OCI-LY1 (cell line): ENCODE measurements around the gene ZFPM1.

ENCODE experiments used
- H2AFZ ChIP-seq: fragments of 200-600 bp; sonication (generic), shearing (Covaris generic); 2 replicates; pipeline ENCODE4 v1.6.0; 2014; ENCODE audit warnings: antibody characterized with exemption, mild to moderate bottlenecking, low read length
- H3F3A ChIP-seq: fragments of 200-600 bp; sonication (generic), shearing (Covaris generic); 2 replicates; pipeline ENCODE4 v1.6.0; 2014; ENCODE audit warnings: mild to moderate bottlenecking, antibody characterized with exemption, low read length, moderate library complexity; ENCODE audit not compliant: insufficient read depth
- H3K27ac ChIP-seq: fragments of 200-600 bp; sonication (generic); 2 replicates; pipeline ENCODE4 v1.5.1; 2014; ENCODE audit warnings: low read length, mixed run types, mild to moderate bottlenecking, low read depth; ENCODE audit not compliant: poor library complexity, severe bottlenecking
- H3K27me3 ChIP-seq: fragments of 200-600 bp; sonication (generic); 2 replicates; pipeline ENCODE4 v1.6.0; 2014; ENCODE audit warnings: antibody characterized with exemption, mild to moderate bottlenecking, low read length, moderate library complexity; ENCODE audit not compliant: insufficient read depth
- H3K36me3 ChIP-seq: fragments of 200-600 bp; sonication (generic); 2 replicates; pipeline ENCODE4 v1.6.1; 2014; ENCODE audit warnings: mild to moderate bottlenecking, antibody characterized with exemption, low read length, moderate library complexity, mixed read lengths; ENCODE audit not compliant: insufficient read depth
- H3K4me1 ChIP-seq: fragments of 200-600 bp; sonication (generic); 2 replicates; pipeline ENCODE4 v1.5.1; 2014; ENCODE audit warnings: mild to moderate bottlenecking, low read length, moderate library complexity; ENCODE audit not compliant: insufficient read depth, severe bottlenecking
- H3K4me2 ChIP-seq: fragments of 200-600 bp; sonication (generic), shearing (Covaris generic); 2 replicates; pipeline ENCODE4 v1.6.1; 2014; ENCODE audit warnings: low read length
- H3K4me3 ChIP-seq: fragments of 200-600 bp; sonication (generic); 2 replicates; pipeline ENCODE4 v1.5.1; 2014; ENCODE audit warnings: low read length, low read depth, mild to moderate bottlenecking, mixed read lengths; ENCODE audit not compliant: poor library complexity, severe bottlenecking
- H3K79me2 ChIP-seq: fragments of 200-600 bp; shearing (Covaris generic); 2 replicates; pipeline ENCODE4 v1.6.1; 2016; ENCODE audit warnings: mixed run types, low read length, mixed read lengths; ENCODE audit not compliant: insufficient read depth
- H3K9ac ChIP-seq: fragments of 200-600 bp; sonication (generic), shearing (Covaris generic); 2 replicates; pipeline ENCODE4 v1.6.1; 2014; ENCODE audit warnings: mild to moderate bottlenecking, low read length, mixed read lengths
- H3K9me2 ChIP-seq: fragments of 200-600 bp; sonication (generic), shearing (Covaris generic); 2 replicates; pipeline ENCODE4 v1.6.1; 2014; ENCODE audit warnings: low read depth, mild to moderate bottlenecking, low read length, mixed read lengths
- H3K9me3 ChIP-seq: fragments of 200-600 bp; shearing (Covaris generic); 2 replicates; pipeline ENCODE4 v1.6.1; 2014; ENCODE audit warnings: low read length, mixed read lengths
- H4K20me1 ChIP-seq: fragments of 200-600 bp; sonication (generic), shearing (Covaris generic); 2 replicates; pipeline ENCODE4 v1.6.0; 2016; ENCODE audit warnings: mild to moderate bottlenecking, low read length; ENCODE audit not compliant: insufficient read depth
- CTCF ChIP-seq: fragments of 200-600 bp; sonication (generic), shearing (Covaris generic); IDR thresholded peaks from 2 replicates; pipeline ENCODE4 v1.5.1; 2017; ENCODE audit warnings: mild to moderate bottlenecking, antibody characterized with exemption, low read length, moderate library complexity, mixed read lengths
- EZH2 ChIP-seq: fragments of 200-600 bp; sonication (generic), shearing (Covaris generic); IDR thresholded peaks from 2 replicates; pipeline ENCODE4 v1.8.0; 2017; ENCODE audit warnings: borderline replicate concordance, mixed run types, mild to moderate bottlenecking, antibody characterized with exemption, low read length, moderate library complexity, mixed read lengths

ZFPM1 gene

DNA sequence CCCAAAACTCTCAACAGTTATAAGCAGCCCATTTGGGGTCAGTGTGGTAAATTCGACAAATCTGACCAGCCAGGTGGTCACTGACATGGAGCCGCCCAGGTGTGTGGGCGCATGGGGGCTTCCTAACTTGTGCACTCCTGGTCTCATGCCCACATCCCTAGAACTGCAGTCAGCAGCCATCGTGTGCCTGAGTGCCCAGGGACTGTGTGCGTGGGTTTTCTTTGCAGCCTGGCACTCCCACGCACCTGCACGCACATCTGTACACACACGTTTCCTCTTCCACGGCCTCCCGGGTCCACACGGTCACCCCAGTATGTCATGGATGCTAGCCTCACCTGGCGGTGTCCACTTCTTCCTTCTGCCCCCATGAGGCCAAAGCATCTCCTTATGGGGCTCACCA lies 78.3 kb downstream of the ZFPM1 start:
- peaks cover 4% of the 10 kb centered on the region; the same call in 1 of the 2 replicates for H3K36me3 ChIP-seq
- H4K20me1 ChIP-seq, result no peaks in the 10 kb centered on the region
- H3K4me1 ChIP-seq, result peaks cover 6% of the 10 kb centered on the region

DNA sequence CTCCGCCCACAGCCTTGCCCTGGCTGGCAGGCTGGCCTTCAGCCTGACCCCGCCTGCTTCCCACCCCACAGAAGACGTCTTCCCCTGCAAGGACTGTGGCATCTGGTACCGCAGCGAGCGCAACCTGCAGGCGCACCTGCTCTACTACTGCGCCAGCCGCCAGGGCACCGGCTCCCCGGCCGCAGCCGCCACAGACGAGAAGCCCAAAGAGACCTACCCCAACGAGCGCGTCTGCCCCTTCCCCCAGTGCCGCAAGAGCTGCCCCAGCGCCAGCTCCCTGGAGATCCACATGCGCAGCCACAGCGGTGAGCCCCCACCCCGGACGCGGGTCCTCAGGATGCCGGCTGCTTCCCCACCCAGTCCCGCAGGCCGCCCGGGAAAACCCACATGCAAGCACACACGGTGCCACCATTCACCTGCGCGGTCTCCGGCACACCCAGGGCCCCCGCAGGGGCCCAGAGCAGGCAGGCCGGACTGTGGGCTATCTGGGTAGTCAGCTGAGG lies 78.9 kb downstream of the ZFPM1 start:
- H3K4me1 ChIP-seq, result peaks cover 6% of the 10 kb centered on the region
- TF ChIP-seq CTCF, result no peak
- no peak for TF ChIP-seq EZH2
- H3K9ac ChIP-seq, result no peak overlapping the region

More for the DNA sequence above, 78.3 kb downstream of the ZFPM1 start:
- no peak overlapping the region for H3K4me3 ChIP-seq
- H3K79me2 ChIP-seq, result no peaks in the 10 kb centered on the region
- no peaks in the 10 kb centered on the region for H3K9me2 ChIP-seq
- no peak for TF ChIP-seq EZH2
- TF ChIP-seq CTCF, result no peak
- H3F3A ChIP-seq, result no peaks in the 10 kb centered on the region
- H3K27me3 ChIP-seq, result no peaks in the 10 kb centered on the region; the same call in 1 of the 2 replicates
- H3K9ac ChIP-seq, result no peak overlapping the region
- H3K9me3 ChIP-seq, result no peaks in the 10 kb centered on the region
- H2AFZ ChIP-seq, result no peak overlapping the region
- H3K4me2 ChIP-seq, result no peak overlapping the region
- H3K27ac ChIP-seq, result no peak overlapping the region

DNA sequence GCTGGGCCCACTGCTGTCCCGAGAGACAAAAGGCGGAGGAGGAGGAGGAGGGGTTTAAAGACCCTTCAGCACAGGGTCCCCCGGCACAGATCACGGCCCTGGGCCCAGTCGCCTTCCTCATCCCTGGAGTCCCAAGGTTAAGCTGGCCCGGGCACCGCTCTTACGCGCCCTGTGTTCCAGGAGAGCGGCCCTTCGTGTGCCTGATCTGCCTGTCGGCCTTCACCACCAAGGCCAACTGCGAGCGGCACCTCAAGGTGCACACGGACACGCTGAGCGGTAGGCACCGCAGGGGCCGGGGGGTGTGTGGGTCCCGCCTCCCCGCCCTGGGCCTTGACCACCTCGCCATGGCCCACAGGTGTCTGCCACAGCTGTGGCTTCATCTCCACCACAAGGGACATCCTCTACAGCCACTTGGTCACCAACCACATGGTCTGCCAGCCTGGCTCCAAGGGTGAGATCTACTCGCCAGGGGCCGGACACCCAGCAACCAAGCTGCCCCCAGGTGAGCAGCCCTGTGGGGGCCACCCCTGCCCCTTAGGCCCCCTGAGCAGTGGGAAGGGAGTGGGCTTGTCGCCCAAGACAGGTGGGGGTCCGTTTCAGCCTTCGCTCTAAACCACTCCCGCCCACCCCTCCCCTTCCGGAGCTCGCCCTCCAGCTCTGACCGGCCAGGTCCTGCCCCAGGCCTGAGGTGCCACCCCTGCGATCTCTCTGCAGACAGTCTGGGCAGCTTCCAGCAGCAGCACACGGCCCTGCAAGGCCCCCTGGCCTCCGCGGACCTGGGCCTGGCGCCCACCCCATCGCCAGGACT lies 79.6 kb downstream of the ZFPM1 start:
- TF ChIP-seq CTCF (no peak), EZH2 (no peak)
- Histone ChIP-seq H3K4me1 (peaks cover 6% of the 10 kb centered on the region), H4K20me1 (no peaks in the 10 kb centered on the region), H3K36me3 (peaks cover 4% of the 10 kb centered on the region; the same call in 1 of the 2 replicates), H2AFZ (no peak overlapping the region), H3K4me2 (no peak overlapping the region), H3K4me3 (no peak overlapping the region), H3K27ac (no peak overlapping the region), H3K9me2 (no peaks in the 10 kb centered on the region), H3F3A (no peaks in the 10 kb centered on the region), H3K79me2 (no peaks in the 10 kb centered on the region), H3K9me3 (no peaks in the 10 kb centered on the region), H3K27me3 (peaks cover 4% of the 10 kb centered on the region; the same call in 1 of the 2 replicates), H3K9ac (no peak overlapping the region)

More for the DNA sequence above, 78.9 kb downstream of the ZFPM1 start:
- H3K36me3 ChIP-seq, result peaks cover 4% of the 10 kb centered on the region; the same call in 1 of the 2 replicates
- no peak overlapping the region for H3K4me3 ChIP-seq
- no peaks in the 10 kb centered on the region for H4K20me1 ChIP-seq
- no peaks in the 10 kb centered on the region for H3K79me2 ChIP-seq
- H2AFZ ChIP-seq, result no peak overlapping the region
- H3K9me3 ChIP-seq, result no peaks in the 10 kb centered on the region
- no peak overlapping the region for H3K4me2 ChIP-seq
- H3K27ac ChIP-seq, result no peak overlapping the region
- H3K27me3 ChIP-seq, result peaks cover 4% of the 10 kb centered on the region; the same call in 1 of the 2 replicates
- no peaks in the 10 kb centered on the region for H3F3A ChIP-seq
- no peaks in the 10 kb centered on the region for H3K9me2 ChIP-seq
